NCI-H2029 (cell line): ENCODE results near the gene MDN1.

Source experiments
- DNase-seq: peaks from one replicate; lab custom pipeline; 2025; lab: John Stamatoyannopoulos, UW

The MDN1 gene

DNA sequence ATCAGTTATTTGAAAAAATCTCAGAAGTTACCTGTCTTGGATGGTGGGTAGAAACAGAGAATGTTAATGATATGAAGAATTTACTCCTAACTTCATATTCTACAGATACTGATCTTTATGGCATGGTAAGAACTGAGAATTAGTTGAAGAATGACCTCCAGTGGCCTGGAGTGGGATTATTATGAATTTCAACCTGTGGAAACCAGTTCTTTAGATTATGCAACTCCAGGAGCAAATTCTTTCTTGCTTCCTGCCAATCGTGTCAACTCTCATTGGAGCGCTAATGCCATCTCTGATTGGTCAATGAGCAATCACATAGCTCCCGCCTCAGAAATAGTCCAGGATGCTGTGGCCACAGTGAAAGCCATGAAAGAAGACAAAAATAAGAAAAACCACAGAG is 221.6 kb downstream of the MDN1 start:
- DNase-seq, result peak; percentile 36

DNA sequence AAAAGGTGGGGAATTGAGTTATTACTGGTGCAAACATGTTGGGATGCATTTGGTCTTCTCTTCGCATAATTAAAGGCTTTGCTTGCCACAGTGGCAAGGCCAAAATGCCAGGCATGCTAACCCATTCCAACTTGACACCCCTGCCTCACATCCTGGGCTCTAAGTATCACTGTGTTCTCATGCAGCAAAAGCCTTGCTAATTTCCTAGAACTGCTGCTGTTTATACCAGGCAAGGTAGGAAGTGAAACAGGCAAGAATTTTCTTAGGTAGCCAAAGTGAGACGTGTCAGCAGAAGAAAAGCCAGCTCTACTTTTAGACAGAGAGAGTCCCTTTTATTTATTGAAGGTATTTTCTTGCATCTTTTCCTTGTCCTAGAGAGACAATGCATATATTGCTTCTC is 222.2 kb downstream of the MDN1 start:
- DNase-seq, result no peak

DNA sequence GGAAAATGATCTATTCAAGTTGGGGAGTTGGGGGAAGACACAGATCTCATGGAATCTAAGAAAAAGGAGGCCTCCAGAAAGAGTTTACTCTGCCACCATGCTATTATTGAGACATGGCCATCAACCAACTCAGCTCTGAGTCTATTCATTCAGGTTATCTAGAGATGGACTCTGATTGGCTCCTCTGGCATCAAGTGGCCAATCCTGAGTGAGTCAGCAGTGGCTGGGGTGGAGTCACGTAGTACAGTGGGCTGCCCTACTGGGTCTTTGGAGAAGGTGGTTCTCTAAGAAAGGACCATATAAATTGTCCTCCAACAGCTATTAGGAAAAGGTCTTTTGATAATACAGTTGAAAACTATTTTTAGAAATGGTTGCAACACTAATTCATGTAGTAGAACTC is 223.1 kb downstream of the MDN1 start:
- no peak for DNase-seq

DNA sequence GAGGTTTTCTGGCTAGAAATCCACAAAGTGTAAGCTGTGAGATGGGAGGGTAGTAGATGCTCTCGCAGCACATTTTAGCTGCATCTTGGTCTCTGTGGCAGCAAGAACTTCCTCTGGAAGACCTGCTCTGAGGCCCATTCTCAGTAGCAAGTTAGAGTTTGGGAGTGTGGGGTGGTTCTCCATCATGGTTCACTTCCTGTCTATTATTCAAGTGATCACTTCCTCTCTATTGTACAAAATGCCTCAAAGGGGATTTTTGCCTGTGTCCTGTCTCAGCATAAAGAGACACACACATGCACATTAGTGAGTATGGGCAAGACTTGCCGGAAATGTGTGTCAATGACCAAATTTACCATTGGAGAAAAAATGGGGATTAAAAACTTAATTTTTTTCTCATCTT is 223.5 kb downstream of the MDN1 start:
- DNase-seq, result no peak
